BLaER1 (cell line): ENCODE results near the gene FHL1.

ENCODE experiments used
- H3K27ac ChIP-seq: shearing (Covaris generic); formaldehyde crosslinking; 2 replicates; pipeline ENCODE4 v1.8.1; 2022
- H3K27me3 ChIP-seq: shearing (Covaris generic); formaldehyde crosslinking; 2 replicates; pipeline ENCODE4 v1.8.1; 2022
- H3K36me3 ChIP-seq: shearing (Covaris generic); formaldehyde crosslinking; 2 replicates; pipeline ENCODE4 v1.8.1; 2022
- H3K4me1 ChIP-seq: shearing (Covaris generic); formaldehyde crosslinking; 2 replicates; pipeline ENCODE4 v1.8.1; 2022
- H3K4me2 ChIP-seq: shearing (Covaris generic); formaldehyde crosslinking; 2 replicates; pipeline ENCODE4 v1.8.1; 2022
- H3K4me3 ChIP-seq: shearing (Covaris generic); formaldehyde crosslinking; 2 replicates; pipeline ENCODE4 v1.8.1; 2022
- H3K9ac ChIP-seq: shearing (Covaris generic); formaldehyde crosslinking; 2 replicates; pipeline ENCODE4 v1.8.1; 2022
- H3K9me3 ChIP-seq: shearing (Covaris generic); formaldehyde crosslinking; 2 replicates; pipeline ENCODE4 v1.8.1; 2022
- H4K20me1 ChIP-seq: shearing (Covaris generic); formaldehyde crosslinking; 2 replicates; pipeline ENCODE4 v1.8.1; 2022
- Cebpa-rat ChIP-seq: shearing (Covaris generic); IDR thresholded peaks from 2 replicates; pipeline ENCODE4 v1.8.1; 2022

FHL1 gene

DNA sequence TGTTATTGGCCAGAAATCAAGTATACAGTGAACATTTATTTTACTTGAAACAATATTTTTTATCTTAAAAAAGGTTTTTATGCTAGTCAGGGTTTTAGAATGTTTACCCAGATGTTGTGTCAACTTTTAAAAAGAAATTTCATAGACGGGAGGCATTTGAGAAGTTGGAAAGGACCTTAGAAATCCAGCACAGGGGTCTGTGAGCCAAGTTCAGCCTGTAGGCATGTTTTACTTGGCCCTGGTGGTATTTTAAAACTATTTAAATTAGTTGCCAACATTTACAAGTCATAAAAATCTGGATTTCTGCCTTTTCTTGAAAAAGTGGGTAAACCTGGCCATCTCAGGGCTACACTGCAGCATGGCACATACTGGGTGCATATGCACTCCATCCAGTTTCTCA, 25.5 kb upstream of the FHL1 start:
- no peak overlapping the region for H3K9ac ChIP-seq
- H3K9me3 ChIP-seq, result peaks cover 12% of the 10 kb centered on the region
- H3K4me1 ChIP-seq, result peaks cover 7% of the 10 kb centered on the region
- H3K27ac ChIP-seq, result no peak overlapping the region
- no peak overlapping the region for H3K4me3 ChIP-seq
- H4K20me1 ChIP-seq, result no peaks in the 10 kb centered on the region
- no peak overlapping the region for H3K4me2 ChIP-seq
- H3K27me3 ChIP-seq, result peaks cover 47% of the 10 kb centered on the region
- no peak for TF ChIP-seq Cebpa-rat
- no peaks in the 10 kb centered on the region for H3K36me3 ChIP-seq

- TF ChIP-seq Cebpa-rat, result no peak
- Histone ChIP-seq H3K27me3 (peaks cover 45% of the 10 kb centered on the region), H4K20me1 (no peaks in the 10 kb centered on the region), H3K9me3 (peaks cover 12% of the 10 kb centered on the region), H3K4me1 (peaks cover 9% of the 10 kb centered on the region), H3K27ac (no peak overlapping the region), H3K36me3 (no peaks in the 10 kb centered on the region), H3K4me2 (no peak overlapping the region), H3K9ac (no peak overlapping the region), H3K4me3 (no peak overlapping the region)
Measured at GRCh38 chrX:136122207-136122606, 25.1 kb upstream of the FHL1 start.

- Histone ChIP-seq H3K9me3 (no peaks in the 10 kb centered on the region; the same call in 1 of the 2 replicates), H3K27me3 (peaks cover 32% of the 10 kb centered on the region), H3K4me2 (no peak overlapping the region), H3K27ac (no peak overlapping the region), H3K4me3 (no peak overlapping the region), H3K4me1 (peaks cover 15% of the 10 kb centered on the region), H4K20me1 (no peaks in the 10 kb centered on the region), H3K36me3 (no peaks in the 10 kb centered on the region), H3K9ac (no peak overlapping the region)
- TF ChIP-seq Cebpa-rat, result no peak
Measured at GRCh38 chrX:136125106-136125505, 22.2 kb upstream of the FHL1 start.

DNA sequence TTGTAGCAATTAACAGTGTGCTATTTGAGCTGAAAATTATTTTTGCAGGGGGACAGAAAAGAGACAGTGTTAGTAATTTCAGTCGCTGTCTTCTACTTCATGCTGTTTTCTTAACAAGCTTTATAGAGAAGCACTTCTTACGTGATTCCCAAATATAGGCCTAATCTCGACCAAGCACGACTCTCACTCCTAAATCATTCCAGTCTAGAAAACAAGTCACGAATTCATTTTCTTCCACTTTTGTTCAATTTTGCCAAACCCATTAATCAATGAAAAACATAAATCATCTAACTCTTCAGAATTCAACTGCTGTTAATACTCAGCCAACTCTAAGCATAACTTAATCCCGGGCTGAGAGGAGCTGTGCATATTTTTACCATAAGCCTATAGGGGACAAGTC, 21.0 kb upstream of the FHL1 start:
- Histone ChIP-seq H4K20me1 (no peaks in the 10 kb centered on the region), H3K9ac (no peak overlapping the region), H3K9me3 (peaks cover 7% of the 10 kb centered on the region), H3K36me3 (no peaks in the 10 kb centered on the region), H3K27me3 (peaks cover 32% of the 10 kb centered on the region), H3K4me3 (no peak overlapping the region), H3K4me2 (no peak overlapping the region), H3K27ac (no peak overlapping the region), H3K4me1 (peaks cover 15% of the 10 kb centered on the region)
- TF ChIP-seq Cebpa-rat, result no peak

DNA sequence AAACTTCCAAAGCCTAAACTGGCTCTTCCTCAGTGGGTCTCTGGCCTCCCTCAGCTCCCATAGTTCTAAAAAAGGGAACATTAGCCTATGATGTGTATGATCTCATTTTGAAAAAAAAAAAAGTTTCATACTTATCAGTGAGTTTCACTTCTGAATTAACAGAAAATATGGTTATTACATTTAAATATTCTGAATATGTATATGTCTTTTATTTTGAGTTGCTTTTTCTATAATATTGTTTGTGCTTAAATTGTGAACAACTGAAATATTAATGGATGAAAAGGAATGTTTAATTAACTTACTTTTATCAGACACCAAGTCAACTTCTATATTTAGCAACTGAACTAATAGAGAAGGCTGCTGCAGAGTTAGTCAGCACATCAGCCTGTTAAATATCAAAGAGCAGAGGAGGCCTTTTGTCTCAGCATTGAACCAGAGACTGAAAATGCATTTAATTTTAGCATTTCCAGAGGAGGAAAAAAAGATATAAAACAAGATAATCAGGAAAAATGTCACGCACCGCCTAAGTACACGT, 20.4 kb upstream of the FHL1 start:
- Histone ChIP-seq H3K9ac (no peak overlapping the region), H3K27me3 (peaks cover 29% of the 10 kb centered on the region)
- TF ChIP-seq Cebpa-rat, result no peak

DNA sequence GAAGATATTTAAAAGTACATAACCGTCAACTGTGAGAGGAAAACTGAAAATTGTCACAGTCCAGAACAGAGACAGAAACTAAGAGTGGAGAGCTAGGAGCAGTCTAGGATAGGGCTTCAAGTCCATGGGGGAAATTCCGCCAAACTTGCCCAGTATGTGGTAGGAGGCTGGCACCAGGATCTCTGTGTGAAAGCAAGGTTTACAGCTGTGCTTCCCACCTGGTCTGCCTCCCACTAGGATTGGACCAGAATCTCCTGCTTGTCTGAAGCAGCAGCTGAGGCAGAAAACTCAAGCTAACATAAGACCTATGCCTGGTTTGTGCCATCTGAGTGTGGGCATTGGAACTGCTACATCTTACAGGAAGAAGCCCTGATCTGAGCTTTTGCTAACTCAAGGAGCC, 18.6 kb upstream of the FHL1 start:
- Histone ChIP-seq H3K36me3 (no peaks in the 10 kb centered on the region), H3K27me3 (peaks cover 37% of the 10 kb centered on the region), H3K27ac (no peak overlapping the region), H4K20me1 (no peaks in the 10 kb centered on the region), H3K9me3 (peaks cover 24% of the 10 kb centered on the region), H3K4me2 (no peak overlapping the region), H3K4me1 (peaks cover 15% of the 10 kb centered on the region), H3K9ac (no peak overlapping the region), H3K4me3 (no peak overlapping the region)
- TF ChIP-seq Cebpa-rat, result no peak

More for the DNA sequence above, 20.4 kb upstream of the FHL1 start:
- Histone ChIP-seq H3K27ac (no peak overlapping the region), H3K36me3 (no peaks in the 10 kb centered on the region), H4K20me1 (no peaks in the 10 kb centered on the region), H3K9me3 (peaks cover 11% of the 10 kb centered on the region), H3K4me2 (peak overlapping the region; percentile 17; the same call in 1 of the 2 replicates), H3K4me1 (peaks cover 15% of the 10 kb centered on the region), H3K4me3 (no peak overlapping the region)

DNA sequence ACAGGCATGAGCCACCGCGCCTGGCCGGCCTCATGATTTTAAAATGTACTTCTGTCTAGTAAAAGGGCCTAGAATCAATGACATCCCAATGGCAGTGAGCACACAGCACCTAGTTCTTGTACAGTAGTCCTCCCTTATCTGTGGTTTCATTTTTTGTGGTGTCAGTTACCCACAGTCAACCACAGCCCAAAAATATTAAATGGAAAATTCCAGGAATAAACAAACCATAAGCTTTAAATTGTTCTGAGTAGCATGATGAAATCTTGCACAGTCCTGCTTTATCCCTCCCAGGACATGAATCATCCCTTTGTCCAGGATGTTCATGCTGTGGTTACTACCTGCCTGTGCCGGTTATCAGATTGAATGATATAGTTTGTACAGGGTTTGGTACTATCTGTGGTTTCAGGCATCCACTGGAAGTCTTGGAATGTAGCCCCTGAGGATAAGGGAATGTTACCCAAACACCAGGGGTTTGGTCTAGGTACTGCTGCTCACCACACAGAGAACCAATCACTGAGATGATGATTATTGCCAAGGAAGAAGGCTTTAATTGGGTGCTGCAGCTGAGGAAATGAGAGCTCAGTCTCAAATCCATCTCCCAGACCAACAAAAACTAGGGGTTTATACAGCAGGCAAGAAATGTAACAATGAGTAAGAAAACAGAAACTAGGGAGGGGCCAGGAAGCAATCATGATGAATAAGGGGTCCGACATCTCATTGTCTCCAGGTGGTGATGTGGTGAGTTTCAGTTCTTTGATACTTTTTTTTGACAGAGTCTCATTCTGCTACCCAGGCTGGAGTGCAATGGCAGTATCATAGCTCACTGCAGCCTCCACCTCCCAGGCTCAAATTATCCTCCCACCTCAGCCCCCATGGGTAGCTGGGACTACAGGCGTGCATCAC, 16.2 kb upstream of the FHL1 start:
- Histone ChIP-seq H3K27ac (no peak overlapping the region), H3K4me1 (peaks cover 15% of the 10 kb centered on the region), H3K4me2 (0 out of 2 replicates have a peak overlapping the region, but pooled peaks have one; percentile 4), H3K36me3 (no peaks in the 10 kb centered on the region), H3K4me3 (no peak overlapping the region), H3K27me3 (peaks cover 40% of the 10 kb centered on the region), H4K20me1 (no peaks in the 10 kb centered on the region), H3K9me3 (peaks cover 24% of the 10 kb centered on the region), H3K9ac (no peak overlapping the region)
- TF ChIP-seq Cebpa-rat, result no peak

- H3K36me3 ChIP-seq, result no peaks in the 10 kb centered on the region
Measured at GRCh38 chrX:136138939-136139338, 8.4 kb upstream of the FHL1 start.

GRCh38 chrX:136141569-136141968, 5.8 kb upstream of the FHL1 start:
- H4K20me1 ChIP-seq, result no peaks in the 10 kb centered on the region
- H3K27me3 ChIP-seq, result peaks cover 41% of the 10 kb centered on the region
- H3K4me1 ChIP-seq, result peaks cover 17% of the 10 kb centered on the region
- H3K36me3 ChIP-seq, result no peaks in the 10 kb centered on the region
- H3K9me3 ChIP-seq, result no peaks in the 10 kb centered on the region
- TF ChIP-seq Cebpa-rat, result no peak
- no peak overlapping the region for H3K27ac ChIP-seq
- H3K4me2 ChIP-seq, result no peak overlapping the region
- H3K9ac ChIP-seq, result no peak overlapping the region
- no peak overlapping the region for H3K4me3 ChIP-seq

More at GRCh38 chrX:136138939-136139338, 8.4 kb upstream of the FHL1 start:
- Histone ChIP-seq H4K20me1 (no peaks in the 10 kb centered on the region), H3K4me3 (no peak overlapping the region), H3K4me2 (no peak overlapping the region), H3K27ac (no peak overlapping the region), H3K27me3 (peaks cover 44% of the 10 kb centered on the region), H3K4me1 (peaks cover 6% of the 10 kb centered on the region), H3K9ac (no peak overlapping the region), H3K9me3 (no peaks in the 10 kb centered on the region)
- no peak for TF ChIP-seq Cebpa-rat

GRCh38 chrX:136142592-136142991, 4.7 kb upstream of the FHL1 start:
- Histone ChIP-seq H3K9ac (no peak overlapping the region), H3K4me2 (no peak overlapping the region), H3K27me3 (peaks cover 33% of the 10 kb centered on the region), H3K36me3 (no peaks in the 10 kb centered on the region), H4K20me1 (no peaks in the 10 kb centered on the region), H3K9me3 (no peaks in the 10 kb centered on the region; the same call in 1 of the 2 replicates), H3K27ac (no peak overlapping the region), H3K4me3 (no peak overlapping the region), H3K4me1 (peaks cover 17% of the 10 kb centered on the region)
- TF ChIP-seq Cebpa-rat, result no peak
